Breast epithelium (tissue), 4 donors: ENCODE measurements around the gene DGUOK. TPM values are rescaled to one million over a fixed set of nuclear protein-coding genes. Genes with fewer than 3 reads are reported as not detected.

Experiments
- DNase-seq, 2 donors: peaks; one replicate each; pipeline ENCODE4 v3.0.0-alpha.2; 2019; ENCODE audit warnings: low spot score in 2 of 2
- H3K27ac ChIP-seq, 2 donors: fragments of 200-600 bp; sonication (generic) in 1 of 2; one replicate each; pipeline ENCODE4 v1.5.1; 2016 to 2019; ENCODE audit warnings: mild to moderate bottlenecking in 1 of 2
- H3K27me3 ChIP-seq, 2 donors: fragments of 200-600 bp; sonication (generic) in 1 of 2; one replicate each; pipeline versions ENCODE4 v1.5.1 to v1.6.0; 2017 to 2019; ENCODE audit warnings: control low read depth in 1 of 2, mild to moderate bottlenecking in 1 of 2
- H3K36me3 ChIP-seq: fragments of 200-600 bp; one replicate; pipeline ENCODE4 v1.5.1; 2019
- H3K4me1 ChIP-seq, 2 donors: fragments of 200-600 bp; sonication (generic); one replicate each; pipeline ENCODE4 v1.5.1; 2016 to 2019; ENCODE audit warnings: control low read depth in 1 of 2
- H3K4me3 ChIP-seq, 3 donors: fragments of 200-600 bp; sonication (generic); 1 replicate in 2 of 3; 2 replicates in 1 of 3; pipeline ENCODE4 v1.5.1; 2016 to 2019; ENCODE audit warnings: mild to moderate bottlenecking in 3 of 3, moderate library complexity in 2 of 3
- H3K9me3 ChIP-seq, 2 donors: fragments of 200-600 bp; sonication (generic) in 1 of 2; one replicate each; pipeline ENCODE4 v1.5.1; 2016 to 2019; ENCODE audit warnings: control low read depth in 1 of 2
- CTCF ChIP-seq, 3 donors: fragments of 450-650 bp; IDR thresholded peaks; one replicate each; pipeline ENCODE4 v1.5.1; 2016 to 2017; ENCODE audit warnings: antibody characterized with exemption in 3 of 3, mild to moderate bottlenecking in 3 of 3, moderate library complexity in 3 of 3
- POLR2A ChIP-seq: fragments of 450-650 bp; IDR thresholded peaks from one replicate; pipeline ENCODE4 v1.6.1; 2016; ENCODE audit warnings: antibody characterized with exemption, mild to moderate bottlenecking, moderate library complexity
- POLR2AphosphoS5 ChIP-seq, 3 donors: sonication (generic); formaldehyde crosslinking; IDR thresholded peaks; one replicate each; pipeline ENCODE4 v1.6.1; 2017; ENCODE audit warnings: antibody characterized with exemption in 3 of 3
- intact Hi-C: fragments of 100-400 bp; cut with DNase I; formaldehyde crosslinking; loops from one replicate; pipeline ENCODE4 v1.15.1; 2023; ENCODE audit warnings: low total_unique reads
- total RNA-seq, 3 donors: library from RNA; depleted of rRNA; stranded (reverse); fragments of >200 nt; gene quantifications; one replicate each; pipeline ENCODE4 v1.1.0, GENCODE V29; 2016

DGUOK gene
- total RNA-seq, 3 donors from 2014 or later = 35.4 to 45.7 (median 42.3) TPM

- Histone ChIP-seq H3K4me3 (no peak overlapping the region), H3K4me1 (no peaks in the 10 kb centered on the region), H3K36me3 (no peaks in the 10 kb centered on the region), H3K27me3 (no peaks in the 10 kb centered on the region), H3K27ac (no peak overlapping the region), H3K9me3 (no peaks in the 10 kb centered on the region)
- TF ChIP-seq CTCF (IDR thresholded peaks at IDR 0.05) (no peak), POLR2AphosphoS5 (IDR thresholded peaks at IDR 0.05) (no peak), POLR2A (no peak)
- no peak for DNase-seq
- intact Hi-C loops = loop anchor here (10.0 kb wide), 1 partner anchor 60 kb away; the partner anchor contains the start of gene TET3
Observed at GRCh38 chr2:73925033-73925704, 1.5 kb upstream of the DGUOK start.

- H3K4me3 ChIP-seq = peak overlapping the region; percentile 58 to 89 (median 75)
- no peaks in the 10 kb centered on the region for H3K27me3 ChIP-seq
- no peaks in the 10 kb centered on the region for H3K9me3 ChIP-seq
- no peaks in the 10 kb centered on the region for H3K4me1 ChIP-seq
- no peaks in the 10 kb centered on the region for H3K36me3 ChIP-seq
- peak overlapping the region in 1 of 2 donors; percentile 97 for H3K27ac ChIP-seq
- intact Hi-C loops = loop anchor here (10.0 kb wide), 1 partner anchor 59 kb away; the partner anchor contains the start of gene TET3
- TF ChIP-seq CTCF (IDR thresholded peaks at IDR 0.05) (no peak), POLR2A (no peak), POLR2AphosphoS5 (IDR thresholded peaks at IDR 0.05) (no peak)
- no peak for DNase-seq
Observed at GRCh38 chr2:73925853-73926492, 707 bp upstream of the DGUOK start.

- no peaks in the 10 kb centered on the region for H3K9me3 ChIP-seq
- no peak for DNase-seq
- H3K27me3 ChIP-seq = no peaks in the 10 kb centered on the region
- no peaks in the 10 kb centered on the region for H3K4me1 ChIP-seq
- H3K36me3 ChIP-seq = no peaks in the 10 kb centered on the region
- intact Hi-C loops = loop anchor here (10.0 kb wide), 1 partner anchor 57 kb away; the partner anchor contains the start of gene TET3
- peak overlapping the region; percentile 58 to 89 (median 75) for H3K4me3 ChIP-seq
- peak overlapping the region; percentile 93 to 97 for H3K27ac ChIP-seq
- TF ChIP-seq CTCF (IDR thresholded peaks at IDR 0.05) (no peak), POLR2A (no peak), POLR2AphosphoS5 (IDR thresholded peaks at IDR 0.05) (no peak)
Observed at GRCh38 chr2:73927344-73927743, 664 bp downstream of the DGUOK start.

GRCh38 chr2:73928963-73929347, 2.3 kb downstream of the DGUOK start:
- intact Hi-C loops = loop anchor here (10.0 kb wide), 1 partner anchor 56 kb away; the partner anchor contains the start of gene TET3
- no peak overlapping the region for H3K4me3 ChIP-seq

More at GRCh38 chr2:73928963-73929347, 2.3 kb downstream of the DGUOK start:
- TF ChIP-seq POLR2AphosphoS5 (IDR thresholded peaks at IDR 0.05) = no peak
- TF ChIP-seq CTCF (IDR thresholded peaks at IDR 0.05) = no peak
- TF ChIP-seq POLR2A = no peak
- H3K4me1 ChIP-seq = no peaks in the 10 kb centered on the region
- DNase-seq = no peak
- H3K36me3 ChIP-seq = no peaks in the 10 kb centered on the region
- peak overlapping the region in 1 of 2 donors; percentile 18 for H3K27ac ChIP-seq
- H3K27me3 ChIP-seq = no peaks in the 10 kb centered on the region
- no peaks in the 10 kb centered on the region for H3K9me3 ChIP-seq
